H1 (cell line): Measurements from ENCODE around the gene PEX26. TPM values are rescaled to one million over a fixed set of nuclear protein-coding genes. Genes with fewer than 3 reads are reported as not detected.

Experiments used
- ATF2 ChIP-seq: IDR thresholded peaks from 2 replicates; pipeline ENCODE4 v1.6.1; 2012; ENCODE audit warnings: low read length, inconsistent platforms
- CTCF ChIP-seq, 3 experiments: IDR thresholded peaks; 1 replicate in 2 of 3; 2 replicates in 1 of 3; pipeline versions ENCODE4 v1.5.1 to v1.6.1; 2011; ENCODE audit warnings: low read length in 3 of 3, mild to moderate bottlenecking in 3 of 3, inconsistent platforms in 2 of 3, low read depth in 1 of 3, moderate library complexity in 1 of 3; ENCODE audit not compliant: insufficient read depth in 1 of 3; ENCODE audit errors: control extremely low read depth in 1 of 3
- RAD21 ChIP-seq, 2 experiments: IDR thresholded peaks in 1 of 2; conservative IDR thresholded peaks in 1 of 2; 2 replicates each; pipeline ENCODE4 v1.6.1; 2011; ENCODE audit warnings: low read depth in 2 of 2, low read length in 2 of 2, improper control_type of control experiment in 1 of 2, inconsistent platforms in 1 of 2, mild to moderate bottlenecking in 1 of 2, moderate library complexity in 1 of 2
- SIRT6 ChIP-seq: IDR thresholded peaks from one replicate; pipeline ENCODE4 v1.7.1; 2012; ENCODE audit warnings: low read length, inconsistent platforms
- polyA plus RNA-seq, 7 experiments: library from polyadenylated mRNA; depleted of rRNA in 3 of 7; stranded (reverse) in 5 of 7; unstranded in 2 of 7; fragments of >200 nt in 5 of 7; fragments of 200-250 nt in 2 of 7; gene quantifications; 1 replicate in 5 of 7; 2 replicates in 1 of 7; 4 replicates in 1 of 7; pipeline versions ENCODE4 v1.2.1 to v1.2.3, GENCODE V29; 2011 to 2013; ENCODE audit warnings: missing spikeins in 2 of 7, mixed read lengths in 2 of 7
- total RNA-seq: library from RNA; stranded (reverse); fragmentation: NEBNext Ultra II Directional; extraction: Animal tissue kit (Norgen Biotek cat#: 25700); gene quantifications from 2 replicates; pipeline ENCODE4 v1.2.1, GENCODE V29; 2021

Gene PEX26
- total and polyA plus RNA-seq, 2 of the 8 experiments (the other 6 are each of a cell fraction or from before 2014, with no cell fraction given), result 33.1 to 49.0 TPM

GRCh38 chr22:18056807-18057474 lies 20.8 kb upstream of the PEX26 start (continued):
- TF ChIP-seq ATF2 (no peak), CTCF (IDR thresholded peaks at IDR 0.05; ENCODE audit: control extremely low read depth in 1 of 3, insufficient read depth in 1 of 3, low read depth in 1 of 3, low read length in 3 of 3) (no peak), RAD21 (IDR thresholded peaks at IDR 0.05 in 1 of 2, conservative IDR thresholded peaks at IDR 0.05 in 1 of 2; ENCODE audit: low read depth in 2 of 2, low read length in 2 of 2) (no peak), SIRT6 (no peak)
